K562 (cell line): ENCODE data around the gene MARCHF3. TPM values are rescaled to one million over a fixed set of nuclear protein-coding genes. Genes with fewer than 3 reads are reported as not detected.

ENCODE experiments used
- ADNP ChIP-seq: fragments of 200-800 bp; sonication (Bioruptor generic); IDR thresholded peaks from 2 replicates; pipeline ENCODE4 v1.6.1; 2016; ENCODE audit warnings: missing genetic modification characterization, missing compliant biosample characterization
- ARID3B ChIP-seq: fragments of 250-450 bp; sonication (Bioruptor Pico); IDR thresholded peaks from 2 replicates; pipeline ENCODE4 v1.4.0; 2020; ENCODE audit warnings: borderline replicate concordance
- CCNT2 ChIP-seq: IDR thresholded peaks from 2 replicates; pipeline ENCODE4 v1.6.1; 2011; ENCODE audit warnings: borderline replicate concordance, low read depth, mild to moderate bottlenecking, moderate library complexity, mixed read lengths, low read length; ENCODE audit not compliant: insufficient read length; ENCODE audit errors: extremely low read depth
- COPS2 ChIP-seq: fragments of 450-650 bp; conservative IDR thresholded peaks from 2 replicates; pipeline ENCODE4 v1.6.1; 2016; ENCODE audit warnings: mild to moderate bottlenecking, moderate library complexity
- CUX1 ChIP-seq: fragments of 200-800 bp; sonication (Bioruptor generic); IDR thresholded peaks from 2 replicates; pipeline ENCODE4 v1.6.1; 2016; ENCODE audit warnings: missing genetic modification characterization, missing compliant biosample characterization
- EGR1 ChIP-seq: fragments of 450-650 bp; conservative IDR thresholded peaks from 2 replicates; pipeline ENCODE4 v1.6.1; 2017; ENCODE audit warnings: mild to moderate bottlenecking
- ELF1 ChIP-seq: fragments of 200-800 bp; sonication (Bioruptor generic); IDR thresholded peaks from 2 replicates; pipeline ENCODE4 v1.6.1; 2016; ENCODE audit warnings: missing genetic modification characterization, missing compliant biosample characterization
- HNRNPUL1 ChIP-seq: fragments of 200-400 bp; formaldehyde crosslinking; IDR thresholded peaks from 2 replicates; pipeline ENCODE4 v1.6.1; 2017; ENCODE audit warnings: low read length
- ILK ChIP-seq: fragments of 450-650 bp; IDR thresholded peaks from 2 replicates; pipeline ENCODE4 v1.6.1; 2016; ENCODE audit warnings: missing genetic modification characterization, low read depth, mild to moderate bottlenecking, missing compliant biosample characterization, moderate library complexity, borderline replicate concordance
- PCBP1 ChIP-seq: fragments of 200-400 bp; formaldehyde crosslinking; IDR thresholded peaks from 2 replicates; pipeline ENCODE4 v1.6.1; 2018; ENCODE audit warnings: mild to moderate bottlenecking, low read depth, low read length; ENCODE audit not compliant: poor library complexity, severe bottlenecking
- SFPQ ChIP-seq: fragments of 200-400 bp; formaldehyde crosslinking; IDR thresholded peaks from 2 replicates; pipeline ENCODE4 v1.6.1; 2017; ENCODE audit warnings: mild to moderate bottlenecking, low read depth, low read length, moderate library complexity
- SIRT6 ChIP-seq: IDR thresholded peaks from one replicate; pipeline ENCODE4 v1.6.1; 2012; ENCODE audit warnings: low read depth, mild to moderate bottlenecking, control low read depth, inconsistent platforms, low read length, moderate library complexity
- SMAD4 ChIP-seq: fragments of 250-450 bp; sonication (Bioruptor Pico); conservative IDR thresholded peaks from 2 replicates; pipeline ENCODE4 v1.8.0; 2021; ENCODE audit warnings: inconsistent platforms, mild to moderate bottlenecking, moderate library complexity
- TCF15 ChIP-seq: fragments of 250-450 bp; sonication (Bioruptor Pico); IDR thresholded peaks from 2 replicates; pipeline ENCODE4 v1.8.0; 2022; ENCODE audit warnings: moderate library complexity, mild to moderate bottlenecking, inconsistent platforms
- ZNF395 ChIP-seq: fragments of 200-800 bp; sonication (Bioruptor generic); IDR thresholded peaks from 2 replicates; pipeline ENCODE4 v1.6.1; 2017; ENCODE audit warnings: missing genetic modification characterization, missing compliant biosample characterization
- polyA plus RNA-seq, 8 experiments: library from polyadenylated mRNA; depleted of rRNA in 4 of 8; stranded (reverse) in 5 of 8; unstranded in 3 of 8; fragments of >200 nt; fragmentation: Nextera tagmentation in 2 of 8; fragmentation: Illumina TruSeq in 1 of 8; extraction: Ambion mirVana in 2 of 8; extraction: Trizol in 1 of 8; gene quantifications; 2 replicates each; pipeline versions ENCODE4 v1.2.1 to v1.2.3, GENCODE V29; 2011 to 2014; ENCODE audit warnings: inconsistent platforms in 1 of 8, missing spikeins in 1 of 8
- total RNA-seq, 7 experiments: library from RNA; depleted of rRNA in 6 of 7; stranded (reverse); fragments of >200 nt in 6 of 7; fragmentation: Illumina TruSeq in 2 of 7; extraction: Trizol in 2 of 7; gene quantifications; 2 replicates each; pipeline versions ENCODE4 v1.2.1 to v1.2.3, GENCODE V29; 2011 to 2021; ENCODE audit warnings: low replicate concordance in 1 of 7

Gene MARCHF3
- total and polyA plus RNA-seq, 9 of the 15 experiments (the other 6 are each of a cell fraction or from before 2014, with no cell fraction given), result 5.6 to 37.4 (median 16.5) TPM

- TF ChIP-seq CCNT2 (peak; percentile 56), HNRNPUL1 (no peak), CUX1 (CRISPR knock-in tag) (no peak), TCF15 (CRISPR knock-in tag) (no peak), ADNP (tag) (no peak; the same call in 1 of the 2 replicates), ILK (tag) (no peak), COPS2 (no peak), PCBP1 (no peak), ELF1 (peak; percentile 38; the same call in 1 of the 2 replicates), SIRT6 (no peak), SMAD4 (peak; percentile 95), ARID3B (CRISPR knock-in tag) (no peak), SFPQ (no peak), EGR1 (peak; percentile 76), ZNF395 (CRISPR knock-in tag) (peak; percentile 85)
Observed at GRCh38 chr5:126972062-126972895, 58.1 kb downstream of the MARCHF3 start (continued).
